HCT116 (cell line): ENCODE measurements around the gene FHIT. TPM values are rescaled to one million over a fixed set of nuclear protein-coding genes. Genes with fewer than 3 reads are reported as not detected.

Source experiments
- ATAC-seq: fragments of 200-7000 bp; cut with Tn5 transposase; 2 replicates; pipeline ENCODE4 v1.9.1; 2020; ENCODE audit warnings: mild to moderate bottlenecking, moderate library complexity
- BruUV-seq: library from RNA; stranded (reverse); fragments of 400-500 nt; replicated peaks from 2 replicates; lab custom pipeline; 2021; lab: Mats Ljungman, UMichigan
- CTCF ChIA-PET: fragments of 300-600 bp; sonication (Branson Sonifier 250); formaldehyde crosslinking; loops from one replicate; lab custom pipeline; 2021; ENCODE audit warnings: antibody characterized with exemption; lab: Charles Lee
- POLR2A ChIA-PET: fragments of 300-600, 350-600 bp; sonication (Branson Sonifier 250); formaldehyde crosslinking; loops from one replicate; lab custom pipeline; 2021; ENCODE audit warnings: antibody characterized with exemption; lab: Charles Lee
- RAD21 ChIA-PET, 2 experiments: fragments of 300-600 bp; sonication (Branson Sonifier 250); formaldehyde crosslinking; loops; one replicate each; lab custom pipeline; 2023; ENCODE audit warnings: low total read pairs in 2 of 2; ENCODE audit not compliant: uncharacterized antibody in 2 of 2, unreplicated experiment in 2 of 2, low non-redundant PET in 1 of 2; lab: Charles Lee
- DNase-seq: peaks from one replicate; pipeline ENCODE4 v3.0.0-alpha.2; 2010; ENCODE audit warnings: low read depth, low spot score
- H2AFZ ChIP-seq: fragments of 200-600 bp; shearing (Covaris generic), sonication (generic); 2 replicates; pipeline ENCODE4 v1.6.1; 2017; ENCODE audit warnings: low read depth, mixed run types, mixed read lengths, antibody characterized with exemption, low read length; ENCODE audit not compliant: poor library complexity, severe bottlenecking
- H3K27ac ChIP-seq: 2 replicates; pipeline ENCODE4 v1.5.1; 2012; ENCODE audit warnings: low read depth, low read length
- H3K27me3 ChIP-seq: fragments of 200-600 bp; sonication (generic); 2 replicates; pipeline ENCODE4 v1.6.1; 2016; ENCODE audit warnings: mixed run types, low read length, mixed read lengths; ENCODE audit not compliant: insufficient read depth
- H3K36me3 ChIP-seq, 2 experiments: fragments of 200-500 bp in 1 of 2; fragments of 200-600 bp in 1 of 2; sonication (Bioruptor generic) in 1 of 2; sonication (generic) in 1 of 2; 2 replicates each; pipeline versions ENCODE4 v1.5.1 to v1.6.1; 2014 to 2016; ENCODE audit warnings: low read length in 2 of 2, inconsistent platforms in 1 of 2, mixed read lengths in 1 of 2, mixed run types in 1 of 2; ENCODE audit not compliant: insufficient read depth in 2 of 2, control insufficient read depth in 1 of 2
- H3K4me1 ChIP-seq, 2 experiments: fragments of 200-600 bp in 1 of 2; sonication (generic) in 1 of 2; 2 replicates each; pipeline versions ENCODE4 v1.5.1 to v1.6.1; 2012 to 2017; ENCODE audit warnings: low read length in 2 of 2, inconsistent platforms in 1 of 2, mild to moderate bottlenecking in 1 of 2, mixed read lengths in 1 of 2, mixed run types in 1 of 2, moderate library complexity in 1 of 2; ENCODE audit not compliant: insufficient read depth in 2 of 2, control insufficient read depth in 1 of 2
- H3K4me2 ChIP-seq: fragments of 200-600 bp; sonication (generic); 2 replicates; pipeline ENCODE4 v1.6.1; 2017; ENCODE audit warnings: mixed run types, low read length, mixed read lengths
- H3K4me3 ChIP-seq, 2 experiments: fragments of 200-600 bp in 1 of 2; sonication (generic) in 1 of 2; replicated peaks in 1 of 2; 2 replicates each; pipeline ENCODE4 v1.5.1; 2011 to 2016; ENCODE audit warnings: low read length in 2 of 2, control low read depth in 1 of 2, low read depth in 1 of 2, mild to moderate bottlenecking in 1 of 2, mixed read lengths in 1 of 2, mixed run types in 1 of 2
- H3K79me2 ChIP-seq: fragments of 200-600 bp; sonication (generic); 2 replicates; pipeline ENCODE4 v1.6.1; 2017; ENCODE audit warnings: mild to moderate bottlenecking, mixed run types, low read length, moderate library complexity, mixed read lengths; ENCODE audit not compliant: insufficient read depth
- H3K9ac ChIP-seq: fragments of 200-600 bp; sonication (generic); 2 replicates; pipeline ENCODE4 v1.6.1; 2016; ENCODE audit warnings: low read length, mixed read lengths
- H3K9me2 ChIP-seq: fragments of 200-600 bp; sonication (generic), shearing (Covaris generic); 2 replicates; pipeline ENCODE4 v1.6.1; 2017; ENCODE audit warnings: mixed run types, mild to moderate bottlenecking, moderate library complexity; ENCODE audit not compliant: insufficient read depth
- H3K9me3 ChIP-seq, 2 experiments: fragments of 200-500 bp in 1 of 2; fragments of 200-600 bp in 1 of 2; sonication (Bioruptor generic) in 1 of 2; sonication (generic) in 1 of 2; 2 replicates each; pipeline ENCODE4 v1.6.1; 2014 to 2017; ENCODE audit warnings: low read length in 2 of 2, mixed read lengths in 2 of 2, inconsistent platforms in 1 of 2, low read depth in 1 of 2, mild to moderate bottlenecking in 1 of 2, mixed run types in 1 of 2, moderate library complexity in 1 of 2; ENCODE audit not compliant: control insufficient read depth in 1 of 2, insufficient read depth in 1 of 2
- H4K20me1 ChIP-seq: fragments of 200-600 bp; sonication (generic), shearing (Covaris generic); 2 replicates; pipeline ENCODE4 v1.6.1; 2017; ENCODE audit warnings: mixed run types, mild to moderate bottlenecking, moderate library complexity; ENCODE audit not compliant: insufficient read depth
- CBX3 ChIP-seq: IDR thresholded peaks from 2 replicates; pipeline ENCODE4 v1.6.1; 2012; ENCODE audit warnings: low read depth
- EGR1 ChIP-seq: IDR thresholded peaks from 2 replicates; pipeline ENCODE4 v1.6.1; 2012; ENCODE audit warnings: low read depth
- EZH2 ChIP-seq: fragments of 200-600 bp; sonication (generic); IDR thresholded peaks from 2 replicates; pipeline ENCODE4 v1.6.1; 2017; ENCODE audit warnings: antibody characterized with exemption, mixed run types
- POLR2A ChIP-seq: IDR thresholded peaks from 2 replicates; pipeline ENCODE4 v1.7.0; 2011; ENCODE audit warnings: borderline replicate concordance; ENCODE audit not compliant: insufficient read depth, insufficient read length; ENCODE audit errors: extremely low read depth
- SRF ChIP-seq: IDR thresholded peaks from 2 replicates; pipeline ENCODE4 v1.6.1; 2012; ENCODE audit warnings: low read depth
- YY1 ChIP-seq: IDR thresholded peaks from 2 replicates; pipeline ENCODE4 v1.6.1; 2011; ENCODE audit warnings: low read length, low read depth, moderate library complexity, mild to moderate bottlenecking; ENCODE audit not compliant: insufficient replicate concordance; ENCODE audit errors: extremely low read depth
- ZFX ChIP-seq: fragments of 450-650 bp; IDR thresholded peaks from 2 replicates; pipeline ENCODE4 v1.6.1; 2017
- ZNF274 ChIP-seq: fragments of 200-500 bp; sonication (Bioruptor generic); IDR thresholded peaks from 2 replicates; pipeline ENCODE4 v1.6.1; 2014; ENCODE audit warnings: mild to moderate bottlenecking, low read depth, low read length, inconsistent platforms
- intact Hi-C: fragments of 100-400 bp; cut with micrococcal nuclease; formaldehyde crosslinking; loops from 2 replicates; pipeline ENCODE4 v1.10.0; 2022
- total RNA-seq: library from RNA; stranded (reverse); gene quantifications from one replicate; pipeline ENCODE4 v1.2.1, GENCODE V29; 2021; ENCODE audit not compliant: unreplicated experiment
- TF ChIP-seq, protein P1 (sequence below): IDR thresholded peaks from 2 replicates; pipeline ENCODE4 v1.6.1; 2012
- TF ChIP-seq, protein P2 (sequence below): IDR thresholded peaks from 2 replicates; pipeline ENCODE4 v1.6.1; 2012; ENCODE audit warnings: low read depth
- TF ChIP-seq, protein P3 (sequence below): IDR thresholded peaks from 2 replicates; pipeline ENCODE4 v1.6.1; 2011; ENCODE audit warnings: mild to moderate bottlenecking, low read length, moderate library complexity; ENCODE audit not compliant: insufficient replicate concordance; ENCODE audit errors: extremely low read depth
- TF ChIP-seq, protein P4 (sequence below): IDR thresholded peaks from 2 replicates; pipeline ENCODE4 v1.6.1; 2012

FHIT gene
- total RNA-seq, 1 experiment from 2014 or later, result 20.1 TPM

DNA sequence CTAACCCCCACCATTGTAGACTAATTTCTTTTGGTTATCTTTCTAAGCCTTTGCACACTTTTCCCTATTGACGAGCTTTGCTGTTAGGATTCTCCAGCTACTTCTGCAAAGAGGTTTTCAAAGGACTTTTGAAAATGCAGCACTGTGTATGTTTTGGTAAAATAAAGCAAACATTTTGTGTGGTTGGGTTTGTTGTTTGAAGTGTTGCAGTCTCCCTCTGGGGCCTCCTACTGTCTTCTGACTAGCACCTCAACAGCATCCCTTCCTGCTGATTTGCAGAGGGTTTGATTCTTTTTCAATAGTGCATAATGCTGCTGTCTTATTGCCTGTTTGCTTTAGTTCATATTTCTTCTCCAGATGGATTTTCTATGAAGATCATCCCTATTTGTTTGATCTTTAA lies 1426.4 kb downstream of the FHIT start:
- ChIA-PET CTCF (no interaction called here), POLR2A (no interaction called here), RAD21 (no interaction called here)
- Histone ChIP-seq H3K4me3 (no peak overlapping the region), H3K79me2 (no peaks in the 10 kb centered on the region), H3K9me2 (no peaks in the 10 kb centered on the region), H3K36me3 (no peaks in the 10 kb centered on the region), H3K27ac (no peak overlapping the region), H3K4me2 (no peak overlapping the region), H3K27me3 (no peaks in the 10 kb centered on the region), H4K20me1 (no peaks in the 10 kb centered on the region), H3K9me3 (no peaks in the 10 kb centered on the region), H3K9ac (no peak overlapping the region), H2AFZ (no peak overlapping the region), H3K4me1 (peaks cover 2 to 16% of the 10 kb centered on the region in 2 experiments; a peak in 2 of 4 replicates)
- ATAC-seq (no peak), DNase-seq (no peak)
- no TSS peak for BruUV-seq
- intact Hi-C loops, result no loop called here
- TF ChIP-seq POLR2A (no peak), SRF (no peak), CBX3 (no peak), ZFX (no peak), EGR1 (no peak), EZH2 (no peak), YY1 (no peak), ZNF274 (no peak)
- TF ChIP-seq, protein P1, sequence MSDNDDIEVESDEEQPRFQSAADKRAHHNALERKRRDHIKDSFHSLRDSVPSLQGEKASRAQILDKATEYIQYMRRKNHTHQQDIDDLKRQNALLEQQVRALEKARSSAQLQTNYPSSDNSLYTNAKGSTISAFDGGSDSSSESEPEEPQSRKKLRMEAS, result no peak
- TF ChIP-seq, protein P2, sequence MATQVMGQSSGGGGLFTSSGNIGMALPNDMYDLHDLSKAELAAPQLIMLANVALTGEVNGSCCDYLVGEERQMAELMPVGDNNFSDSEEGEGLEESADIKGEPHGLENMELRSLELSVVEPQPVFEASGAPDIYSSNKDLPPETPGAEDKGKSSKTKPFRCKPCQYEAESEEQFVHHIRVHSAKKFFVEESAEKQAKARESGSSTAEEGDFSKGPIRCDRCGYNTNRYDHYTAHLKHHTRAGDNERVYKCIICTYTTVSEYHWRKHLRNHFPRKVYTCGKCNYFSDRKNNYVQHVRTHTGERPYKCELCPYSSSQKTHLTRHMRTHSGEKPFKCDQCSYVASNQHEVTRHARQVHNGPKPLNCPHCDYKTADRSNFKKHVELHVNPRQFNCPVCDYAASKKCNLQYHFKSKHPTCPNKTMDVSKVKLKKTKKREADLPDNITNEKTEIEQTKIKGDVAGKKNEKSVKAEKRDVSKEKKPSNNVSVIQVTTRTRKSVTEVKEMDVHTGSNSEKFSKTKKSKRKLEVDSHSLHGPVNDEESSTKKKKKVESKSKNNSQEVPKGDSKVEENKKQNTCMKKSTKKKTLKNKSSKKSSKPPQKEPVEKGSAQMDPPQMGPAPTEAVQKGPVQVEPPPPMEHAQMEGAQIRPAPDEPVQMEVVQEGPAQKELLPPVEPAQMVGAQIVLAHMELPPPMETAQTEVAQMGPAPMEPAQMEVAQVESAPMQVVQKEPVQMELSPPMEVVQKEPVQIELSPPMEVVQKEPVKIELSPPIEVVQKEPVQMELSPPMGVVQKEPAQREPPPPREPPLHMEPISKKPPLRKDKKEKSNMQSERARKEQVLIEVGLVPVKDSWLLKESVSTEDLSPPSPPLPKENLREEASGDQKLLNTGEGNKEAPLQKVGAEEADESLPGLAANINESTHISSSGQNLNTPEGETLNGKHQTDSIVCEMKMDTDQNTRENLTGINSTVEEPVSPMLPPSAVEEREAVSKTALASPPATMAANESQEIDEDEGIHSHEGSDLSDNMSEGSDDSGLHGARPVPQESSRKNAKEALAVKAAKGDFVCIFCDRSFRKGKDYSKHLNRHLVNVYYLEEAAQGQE, result no peak
- TF ChIP-seq, protein P3, sequence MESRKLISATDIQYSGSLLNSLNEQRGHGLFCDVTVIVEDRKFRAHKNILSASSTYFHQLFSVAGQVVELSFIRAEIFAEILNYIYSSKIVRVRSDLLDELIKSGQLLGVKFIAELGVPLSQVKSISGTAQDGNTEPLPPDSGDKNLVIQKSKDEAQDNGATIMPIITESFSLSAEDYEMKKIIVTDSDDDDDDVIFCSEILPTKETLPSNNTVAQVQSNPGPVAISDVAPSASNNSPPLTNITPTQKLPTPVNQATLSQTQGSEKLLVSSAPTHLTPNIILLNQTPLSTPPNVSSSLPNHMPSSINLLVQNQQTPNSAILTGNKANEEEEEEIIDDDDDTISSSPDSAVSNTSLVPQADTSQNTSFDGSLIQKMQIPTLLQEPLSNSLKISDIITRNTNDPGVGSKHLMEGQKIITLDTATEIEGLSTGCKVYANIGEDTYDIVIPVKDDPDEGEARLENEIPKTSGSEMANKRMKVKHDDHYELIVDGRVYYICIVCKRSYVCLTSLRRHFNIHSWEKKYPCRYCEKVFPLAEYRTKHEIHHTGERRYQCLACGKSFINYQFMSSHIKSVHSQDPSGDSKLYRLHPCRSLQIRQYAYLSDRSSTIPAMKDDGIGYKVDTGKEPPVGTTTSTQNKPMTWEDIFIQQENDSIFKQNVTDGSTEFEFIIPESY, result no peak
- TF ChIP-seq, protein P4, sequence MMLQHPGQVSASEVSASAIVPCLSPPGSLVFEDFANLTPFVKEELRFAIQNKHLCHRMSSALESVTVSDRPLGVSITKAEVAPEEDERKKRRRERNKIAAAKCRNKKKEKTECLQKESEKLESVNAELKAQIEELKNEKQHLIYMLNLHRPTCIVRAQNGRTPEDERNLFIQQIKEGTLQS, result no peak
